C1 segment of cervical spinal cord (tissue), 14 donors: ENCODE data around the gene ROBO2.

Source experiments
- DNase-seq, 14 donors: peaks; one replicate each; lab custom pipeline; 2025; lab: John Stamatoyannopoulos, UW

The ROBO2 gene

GRCh38 chr3:77251136-77251535 is 211.2 kb downstream of the ROBO2 start:
- no peak for DNase-seq

GRCh38 chr3:77254967-77255831 is 215.3 kb downstream of the ROBO2 start:
- peak in 4 of 14 donors; percentile 5 to 21 (median 12) for DNase-seq

GRCh38 chr3:77256584-77257503 is 216.9 kb downstream of the ROBO2 start:
- DNase-seq: no peak

GRCh38 chr3:77259694-77260093 is 219.8 kb downstream of the ROBO2 start:
- no peak for DNase-seq

- DNase-seq: no peak
These were observed 222.5 kb downstream of the ROBO2 start for GRCh38 chr3:77262361-77262760.

GRCh38 chr3:77267589-77267988 is 227.7 kb downstream of the ROBO2 start:
- DNase-seq: no peak

GRCh38 chr3:77271306-77271705 is 231.4 kb downstream of the ROBO2 start:
- DNase-seq: no peak

GRCh38 chr3:77271711-77272110 is 231.8 kb downstream of the ROBO2 start:
- no peak for DNase-seq

- no peak for DNase-seq
These were observed 239.4 kb downstream of the ROBO2 start for GRCh38 chr3:77279276-77279675.

GRCh38 chr3:77281721-77282120 is 241.8 kb downstream of the ROBO2 start:
- peak in 1 of 14 donors; percentile 38 for DNase-seq

GRCh38 chr3:77283108-77283507 is 243.2 kb downstream of the ROBO2 start:
- DNase-seq: no peak

GRCh38 chr3:77288348-77288747 is 248.4 kb downstream of the ROBO2 start:
- DNase-seq: no peak

- DNase-seq: no peak
These were observed 256.6 kb downstream of the ROBO2 start for GRCh38 chr3:77296527-77296926.

- no peak for DNase-seq
These were observed 258.5 kb downstream of the ROBO2 start for GRCh38 chr3:77298417-77298816.

- peak in 1 of 14 donors; percentile 21 for DNase-seq
These were observed 264.2 kb downstream of the ROBO2 start for GRCh38 chr3:77303955-77304699.

- DNase-seq: no peak
These were observed 264.8 kb downstream of the ROBO2 start for GRCh38 chr3:77304700-77305021.

- DNase-seq: no peak
These were observed 269.6 kb downstream of the ROBO2 start for GRCh38 chr3:77309460-77309859.

- no peak for DNase-seq
These were observed 273.9 kb downstream of the ROBO2 start for GRCh38 chr3:77313843-77314242.

- DNase-seq: no peak
These were observed 279.8 kb downstream of the ROBO2 start for GRCh38 chr3:77319711-77320110.

GRCh38 chr3:77320514-77320913 is 280.6 kb downstream of the ROBO2 start:
- no peak for DNase-seq

- DNase-seq: no peak
These were observed 281.7 kb downstream of the ROBO2 start for GRCh38 chr3:77321646-77322045.

GRCh38 chr3:77323626-77324025 is 283.7 kb downstream of the ROBO2 start:
- no peak for DNase-seq
